Non-pigmented ciliary epithelial cell (primary cell): Measurements from ENCODE around the gene CD81.

Experiments used
- DNase-seq: peaks from one replicate; pipeline ENCODE4 v3.0.0-alpha.2; 2010; ENCODE audit warnings: low read depth

The CD81 gene

DNA sequence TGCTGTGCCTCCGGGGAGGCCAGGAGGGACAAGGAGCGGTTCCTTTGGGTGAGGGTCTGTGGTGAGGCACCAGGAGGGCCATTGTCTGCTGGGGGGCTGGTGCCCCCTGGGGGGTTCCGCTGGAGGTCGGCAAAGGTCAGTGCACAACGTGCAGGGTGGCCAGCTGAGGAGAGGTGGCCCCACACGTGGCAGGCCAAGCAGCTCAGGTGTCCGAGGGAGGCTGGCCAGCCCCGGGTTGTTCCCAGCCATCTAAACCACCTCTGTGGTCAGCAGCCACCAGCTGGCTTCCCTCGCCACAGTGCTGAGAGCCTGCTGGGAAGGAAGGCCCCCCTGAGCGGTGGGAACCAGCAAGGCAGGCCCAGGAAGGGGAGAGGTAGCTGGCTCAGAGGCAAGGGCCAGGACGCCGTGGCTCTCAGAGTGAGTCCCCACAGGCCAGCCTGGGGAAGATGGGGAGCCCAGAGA is 27.7 kb downstream of the CD81 start:
- DNase-seq, result no peak

DNA sequence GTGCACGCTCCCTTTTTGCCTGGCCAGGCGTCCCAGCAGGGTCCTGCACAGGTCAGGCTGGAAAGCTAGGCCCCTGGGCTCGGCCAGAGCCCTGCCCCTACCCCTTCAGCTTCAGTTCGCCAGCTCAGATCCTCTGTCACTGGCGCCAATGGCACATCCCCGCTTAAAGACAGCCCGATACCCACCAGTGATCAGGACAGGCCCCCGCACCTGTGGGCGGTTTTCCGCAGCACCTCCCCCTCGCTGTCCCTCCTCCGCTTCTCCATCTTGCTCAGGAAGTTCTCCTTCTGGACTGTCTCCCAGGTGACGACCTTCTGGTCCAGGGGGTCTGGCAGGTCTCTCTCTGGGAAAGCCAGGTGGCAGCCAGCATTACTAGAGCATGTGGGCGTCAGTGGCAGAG is 29.3 kb downstream of the CD81 start:
- DNase-seq, result no peak

- DNase-seq, result no peak
Observed at GRCh38 chr11:2406878-2407410, 29.8 kb downstream of the CD81 start.

DNA sequence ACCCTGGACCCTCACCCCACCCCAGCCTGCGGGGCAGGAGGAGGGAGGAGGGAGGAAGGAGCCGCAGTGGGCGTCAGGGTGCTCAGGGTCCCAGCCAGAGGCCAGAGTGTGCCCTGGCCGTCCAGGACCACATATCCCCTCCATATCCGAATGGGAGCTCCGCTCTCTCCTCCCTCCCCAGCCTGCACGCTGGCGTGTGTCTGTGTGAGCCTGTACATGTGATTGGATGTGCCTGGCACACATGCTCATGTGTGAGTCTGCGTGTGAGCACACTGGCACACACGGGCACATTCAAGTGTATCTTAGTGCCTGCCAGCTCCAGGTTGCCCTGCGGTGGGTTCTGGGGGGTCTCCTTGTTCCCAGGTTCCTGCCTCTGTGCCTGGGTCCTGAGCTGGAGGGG is 31.6 kb downstream of the CD81 start:
- no peak for DNase-seq

- DNase-seq, result no peak
Observed at GRCh38 chr11:2409126-2409525, 32.0 kb downstream of the CD81 start.

- no peak for DNase-seq
Observed at GRCh38 chr11:2409611-2410468, 32.7 kb downstream of the CD81 start.

DNA sequence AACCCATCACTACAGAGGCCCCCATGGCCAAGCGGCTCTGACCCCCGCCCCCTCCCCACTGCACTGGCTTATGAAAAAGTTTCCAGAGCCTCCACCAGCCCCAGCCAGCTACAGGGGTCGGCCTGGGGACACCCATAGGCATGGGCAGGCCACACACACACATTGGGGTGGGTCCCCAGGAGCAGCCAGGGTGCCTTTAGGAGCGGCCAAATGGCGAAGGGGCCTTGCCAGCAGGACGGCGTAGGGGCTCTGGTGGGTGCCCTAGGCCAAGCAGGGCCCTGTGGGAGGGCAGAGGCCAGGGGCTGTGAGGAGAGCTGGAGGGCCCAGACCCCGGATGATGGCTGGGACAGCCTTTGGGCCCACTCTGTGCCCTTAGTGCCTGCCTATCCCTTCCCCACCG is 33.5 kb downstream of the CD81 start:
- no peak for DNase-seq

DNA sequence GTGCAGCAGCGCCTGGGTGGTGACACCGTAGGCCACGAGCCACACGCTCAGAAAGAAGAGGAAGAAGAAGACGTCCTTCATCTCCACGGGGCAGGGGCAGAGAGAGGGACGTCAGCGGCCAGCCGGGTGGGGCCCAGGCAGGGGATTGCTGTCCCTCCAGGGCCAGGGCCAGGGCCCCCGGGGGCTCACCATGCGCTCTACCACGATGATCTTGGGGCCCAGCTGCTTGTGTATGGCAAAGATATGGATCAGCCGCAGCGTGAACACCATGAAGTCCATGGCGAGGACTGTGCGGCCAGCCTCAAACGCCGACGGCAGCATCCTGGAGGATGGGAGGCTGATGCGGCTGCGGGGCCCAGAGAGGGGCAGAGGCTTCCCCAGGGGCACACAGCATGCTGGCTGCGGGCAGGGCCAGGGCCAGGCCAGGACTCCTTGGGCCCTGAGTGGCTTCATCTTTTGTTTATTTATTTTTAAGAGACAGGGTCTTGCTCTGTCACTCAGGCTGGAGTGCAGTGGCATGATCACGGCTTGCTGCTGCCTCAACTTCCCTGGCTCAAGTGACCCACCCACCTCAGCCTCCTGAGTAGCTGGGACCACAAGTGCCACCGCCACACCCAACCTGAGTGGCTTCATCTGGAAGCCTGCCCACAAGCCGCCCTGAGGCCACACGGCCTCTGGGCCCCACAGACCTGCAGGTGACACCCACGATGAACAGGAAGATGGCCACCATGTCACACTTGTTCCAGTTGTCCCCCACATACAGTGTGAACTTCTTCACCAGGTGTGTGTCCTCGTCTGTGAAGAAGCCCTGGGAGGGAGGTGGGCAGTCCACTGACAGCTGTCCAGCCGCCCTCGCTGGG is 34.6 kb downstream of the CD81 start:
- no peak for DNase-seq

- no peak for DNase-seq
Observed at GRCh38 chr11:2412323-2412722, 35.2 kb downstream of the CD81 start.

GRCh38 chr11:2413742-2414579 is 36.9 kb downstream of the CD81 start:
- no peak for DNase-seq

DNA sequence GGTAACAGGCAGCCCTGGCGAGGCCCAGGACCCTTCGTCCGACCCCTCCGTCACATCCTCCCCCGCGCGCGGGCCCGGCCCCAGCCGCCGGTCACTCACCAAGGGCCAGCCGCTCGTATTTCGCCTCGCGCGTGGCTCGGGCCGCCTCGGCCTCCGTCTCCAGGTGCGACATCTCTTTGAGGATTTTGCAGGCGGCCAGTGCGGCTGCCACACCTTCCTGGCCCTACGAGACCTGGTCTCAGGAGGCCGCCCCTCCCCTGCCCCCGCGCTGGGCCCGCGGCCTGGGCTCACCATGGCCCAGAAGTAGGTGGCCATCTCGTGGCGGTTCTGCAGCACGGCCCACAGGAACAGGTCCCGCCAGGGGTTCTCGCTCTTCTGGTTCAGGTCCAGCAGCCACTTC is 37.5 kb downstream of the CD81 start:
- no peak for DNase-seq

DNA sequence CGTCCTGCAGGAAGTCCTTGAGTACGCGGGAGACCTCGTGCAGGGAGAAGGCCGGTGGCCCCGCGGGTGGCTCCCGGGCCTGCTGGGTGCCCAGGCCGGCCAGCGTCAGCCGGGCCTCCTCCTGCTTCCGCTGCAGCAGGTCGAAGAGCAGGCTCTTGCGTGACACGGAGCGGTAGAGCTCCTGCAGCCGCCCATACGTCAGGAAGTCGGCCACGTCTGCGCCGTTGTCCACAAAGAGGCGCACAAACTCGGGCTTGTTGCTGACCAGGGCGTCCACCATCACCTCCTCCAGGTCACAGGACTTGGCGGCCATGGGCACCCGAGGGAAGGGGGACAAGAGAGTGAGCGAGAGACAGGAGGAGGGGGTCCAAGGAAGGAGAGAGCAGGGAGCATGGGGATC is 38.1 kb downstream of the CD81 start:
- no peak for DNase-seq

- DNase-seq, result no peak
Observed at GRCh38 chr11:2415601-2416380, 38.7 kb downstream of the CD81 start.

GRCh38 chr11:2416765-2417164 is 39.7 kb downstream of the CD81 start:
- DNase-seq, result no peak

DNA sequence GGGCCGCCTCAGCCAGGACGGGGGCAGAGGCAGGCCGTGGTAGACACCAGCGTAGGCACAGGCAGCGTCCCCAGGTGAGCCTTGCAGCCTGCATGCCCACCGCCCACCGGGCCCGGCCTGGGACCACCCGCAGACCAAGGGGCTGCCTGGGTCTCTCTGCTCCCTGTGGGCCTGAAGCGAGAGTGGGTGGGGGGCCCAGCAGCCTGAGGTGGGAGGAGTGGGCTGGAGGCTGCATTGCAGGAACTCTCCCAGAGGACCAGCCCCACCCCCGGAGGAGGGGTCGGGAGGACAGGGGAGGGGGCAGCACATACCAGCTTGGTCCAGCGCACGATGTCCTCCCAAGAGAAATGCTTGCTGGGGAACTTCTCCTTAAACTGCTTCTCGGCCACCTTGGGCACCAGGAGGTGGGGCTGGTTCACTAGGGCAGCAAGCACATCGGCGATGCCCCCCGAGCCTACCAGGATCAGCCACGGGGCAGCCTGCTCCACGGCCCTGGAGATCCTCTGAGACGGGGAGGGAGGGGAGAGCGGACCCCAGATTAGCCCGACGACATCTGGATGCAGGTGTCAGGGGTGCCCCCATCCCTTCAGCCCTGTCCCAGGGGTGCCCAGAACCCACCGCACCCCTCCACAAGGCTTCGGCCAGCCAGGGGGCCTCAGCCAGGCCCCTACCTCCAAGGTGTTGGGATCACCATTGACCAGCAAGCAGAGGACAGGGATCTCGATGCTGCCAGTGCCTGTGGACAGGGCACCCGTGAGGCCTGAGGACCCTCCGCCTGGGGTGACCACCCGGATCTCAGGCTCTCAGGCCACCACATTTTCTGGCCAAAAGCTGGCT is 41.0 kb downstream of the CD81 start:
- no peak for DNase-seq

DNA sequence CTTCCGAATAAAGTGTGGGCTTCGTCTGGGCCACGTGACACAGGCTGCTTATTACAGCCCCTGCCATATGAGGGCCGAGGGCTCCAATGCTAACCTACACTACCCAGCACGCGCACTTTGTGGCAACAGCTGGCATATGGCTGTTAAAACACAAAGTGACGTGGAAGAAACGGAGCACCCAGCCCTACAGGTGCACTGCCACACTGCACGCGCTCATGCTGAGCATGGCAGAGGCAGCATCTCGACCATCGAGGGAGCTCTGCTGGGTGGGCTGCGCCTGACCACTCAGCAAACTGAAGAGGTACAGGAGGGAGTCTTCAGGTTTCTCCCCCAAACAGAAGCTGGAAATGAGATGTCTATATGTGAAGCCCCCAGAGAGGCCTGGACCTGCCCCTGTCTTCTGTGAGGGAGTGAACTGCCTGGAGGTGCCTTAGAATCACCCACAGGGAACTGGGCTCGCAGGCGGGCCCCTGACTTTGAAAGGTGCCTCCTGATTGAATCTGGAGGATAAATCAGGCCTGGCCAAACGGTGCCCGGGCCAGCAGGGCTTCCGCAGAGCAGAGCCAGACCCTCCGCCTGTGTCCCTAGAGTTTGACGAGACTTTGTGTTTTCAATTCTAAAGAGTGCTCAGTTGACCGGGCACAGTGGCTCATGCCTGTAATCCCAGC is 41.7 kb downstream of the CD81 start:
- no peak for DNase-seq

DNA sequence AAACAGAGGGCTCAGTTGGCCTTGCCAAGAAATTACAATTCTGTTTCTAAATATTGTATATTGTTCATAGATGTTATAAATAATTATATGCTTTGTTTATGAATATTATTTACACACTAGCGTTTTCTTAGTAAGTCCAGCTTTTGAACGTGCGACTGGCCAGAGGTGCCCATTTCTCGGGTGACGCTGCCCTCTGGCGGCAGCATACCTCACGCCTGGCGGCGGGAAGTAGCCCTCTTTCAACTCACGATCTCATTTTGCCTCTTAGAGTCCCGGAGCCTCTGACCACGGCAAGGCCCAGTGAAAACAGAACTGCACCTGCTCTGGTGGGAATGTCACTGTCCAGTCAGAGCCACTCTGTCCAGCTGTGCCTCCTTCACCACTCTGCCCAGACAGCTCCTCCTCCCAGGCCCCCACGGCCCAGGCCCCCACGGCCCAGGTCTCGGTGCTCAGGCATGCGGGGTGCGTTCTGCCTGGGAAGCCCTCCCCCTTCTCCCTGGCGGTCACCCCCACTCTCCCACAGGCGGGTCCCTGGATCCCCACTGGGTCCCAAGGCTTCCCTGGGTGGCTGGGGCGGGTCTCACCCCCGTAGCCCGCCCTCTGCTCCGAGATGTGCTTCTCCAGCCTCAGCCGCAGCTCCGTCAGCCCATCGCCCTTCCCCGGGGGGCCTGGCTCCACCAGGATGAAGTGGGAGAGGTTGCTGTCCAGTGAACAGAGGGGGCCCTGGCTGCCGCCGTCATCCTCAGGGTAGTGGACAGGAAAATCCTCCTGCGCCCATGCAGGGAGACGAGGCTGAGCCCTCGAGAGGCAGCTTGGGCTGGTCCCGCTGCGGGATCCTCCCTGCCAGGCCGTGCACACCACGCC is 42.8 kb downstream of the CD81 start:
- no peak for DNase-seq

DNA sequence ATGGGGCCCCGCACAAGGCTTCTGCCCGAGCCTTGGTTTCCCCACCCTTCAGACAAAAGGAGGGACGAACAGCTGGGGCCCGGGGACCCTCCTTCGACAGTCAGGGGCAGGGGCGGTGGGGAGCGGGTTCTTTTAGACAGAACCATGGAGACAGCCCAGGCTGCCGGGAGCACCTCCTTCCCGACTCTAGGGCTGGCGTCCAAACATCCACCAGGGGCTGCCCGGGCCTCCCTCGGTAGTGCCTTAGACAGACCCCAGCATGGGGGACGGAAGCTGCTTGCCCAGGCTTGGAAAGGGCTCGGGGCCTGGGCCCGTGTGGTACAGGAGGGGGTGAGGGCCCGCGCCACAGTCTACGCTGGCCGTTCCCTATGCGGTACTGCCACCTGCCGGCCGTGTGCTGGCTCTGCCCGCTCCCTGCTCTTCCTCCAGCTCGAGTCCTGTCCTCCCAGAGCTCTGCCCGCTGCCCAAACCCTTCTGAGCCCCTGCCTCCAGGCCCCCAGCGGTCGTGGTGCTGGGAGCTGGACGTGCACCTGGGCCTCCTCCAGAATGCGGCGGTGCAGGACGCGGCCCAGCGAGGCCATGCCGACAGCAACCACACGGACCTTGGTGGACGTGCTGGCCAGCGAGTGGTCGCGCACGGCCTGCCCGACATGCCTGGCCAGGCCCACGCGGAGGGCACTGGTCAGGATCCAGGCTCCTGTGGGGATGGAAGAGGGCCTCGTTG is 43.6 kb downstream of the CD81 start:
- no peak for DNase-seq
